GM12878 (cell line): Measurements from ENCODE around the gene AGAP1. TPM values are rescaled to one million over a fixed set of nuclear protein-coding genes. Genes with fewer than 3 reads are reported as not detected.

Source experiments
- CBX5 ChIP-seq: sonication (generic); IDR thresholded peaks from 2 replicates; pipeline ENCODE4 v1.6.1; 2016; ENCODE audit warnings: low read depth, moderate library complexity, mild to moderate bottlenecking, inconsistent platforms
- DPF2 ChIP-seq: fragments of 450-650 bp; IDR thresholded peaks from 2 replicates; pipeline ENCODE4 v1.6.1; 2017; ENCODE audit warnings: mild to moderate bottlenecking
- EP300 ChIP-seq, 2 experiments: fragments of 150-350 bp in 1 of 2; IDR thresholded peaks; 2 replicates each; pipeline ENCODE4 v1.6.1; 2011 to 2012; ENCODE audit warnings: low read depth in 2 of 2, low read length in 2 of 2, borderline replicate concordance in 1 of 2, improper control_type of control experiment in 1 of 2, inconsistent platforms in 1 of 2; ENCODE audit not compliant: control insufficient read depth in 1 of 2
- FOXM1 ChIP-seq: IDR thresholded peaks from 2 replicates; pipeline ENCODE4 v1.6.1; 2012; ENCODE audit warnings: low read depth, mild to moderate bottlenecking, inconsistent platforms, low read length, moderate library complexity
- HCFC1 ChIP-seq: fragments of 150-350 bp; IDR thresholded peaks from 2 replicates; pipeline ENCODE4 v1.6.1; 2014; ENCODE audit warnings: low read length
- SMARCA5 ChIP-seq: fragments of 450-650 bp; IDR thresholded peaks from 2 replicates; pipeline ENCODE4 v1.6.1; 2017; ENCODE audit warnings: mild to moderate bottlenecking
- SUZ12 ChIP-seq: fragments of 200-600 bp; sonication (generic); IDR thresholded peaks from one replicate; pipeline ENCODE4 v1.6.1; 2018; ENCODE audit warnings: antibody characterized with exemption, mild to moderate bottlenecking; ENCODE audit not compliant: unreplicated experiment
- ZBED1 ChIP-seq: IDR thresholded peaks from 2 replicates; pipeline ENCODE4 v1.6.1; 2016; ENCODE audit warnings: borderline replicate concordance
- polyA plus RNA-seq, 11 experiments: library from polyadenylated mRNA; depleted of rRNA in 4 of 11; unstranded in 6 of 11; stranded (reverse) in 5 of 11; fragments of >200 nt; fragmentation: Nextera tagmentation in 4 of 11; fragmentation: Illumina TruSeq in 1 of 11; extraction: Ambion mirVana in 4 of 11; extraction: Trizol in 1 of 11; gene quantifications; 1 replicate in 1 of 11; 2 replicates in 10 of 11; pipeline versions ENCODE4 v1.2.1 to v1.2.3, GENCODE V29; 2011 to 2016; ENCODE audit warnings: inconsistent platforms in 2 of 11, missing spikeins in 2 of 11, low read depth in 1 of 11
- total RNA-seq, 4 experiments: library from RNA; depleted of rRNA in 3 of 4; stranded (reverse); fragments of >200 nt in 3 of 4; fragmentation: Illumina TruSeq in 1 of 4; extraction: Trizol in 1 of 4; gene quantifications; 2 replicates each; pipeline versions ENCODE4 v1.2.1 to v1.2.3, GENCODE V29; 2013 to 2021
- TF ChIP-seq, protein P1 (sequence below): IDR thresholded peaks from 2 replicates; pipeline ENCODE4 v1.6.1; 2011; ENCODE audit warnings: borderline replicate concordance, low read depth, mild to moderate bottlenecking, moderate library complexity, low read length; ENCODE audit not compliant: insufficient read depth, poor library complexity, severe bottlenecking
- TF ChIP-seq, protein P2 (sequence below): fragments of 450-650 bp; IDR thresholded peaks from 2 replicates; pipeline ENCODE4 v1.6.1; 2017; ENCODE audit warnings: antibody characterized with exemption, mild to moderate bottlenecking, moderate library complexity
- TF ChIP-seq, protein P3 (sequence below): fragments of 450-650 bp; IDR thresholded peaks from 2 replicates; pipeline ENCODE4 v1.6.1; 2018; ENCODE audit warnings: mild to moderate bottlenecking, low read depth, moderate library complexity; ENCODE audit not compliant: partially characterized antibody

AGAP1 gene
- total and polyA plus RNA-seq, 10 of the 15 experiments (the other 5 are each of a cell fraction or from before 2014, with no cell fraction given): 0.05 to 0.15 (median 0.06) TPM; not detected in 7

DNA sequence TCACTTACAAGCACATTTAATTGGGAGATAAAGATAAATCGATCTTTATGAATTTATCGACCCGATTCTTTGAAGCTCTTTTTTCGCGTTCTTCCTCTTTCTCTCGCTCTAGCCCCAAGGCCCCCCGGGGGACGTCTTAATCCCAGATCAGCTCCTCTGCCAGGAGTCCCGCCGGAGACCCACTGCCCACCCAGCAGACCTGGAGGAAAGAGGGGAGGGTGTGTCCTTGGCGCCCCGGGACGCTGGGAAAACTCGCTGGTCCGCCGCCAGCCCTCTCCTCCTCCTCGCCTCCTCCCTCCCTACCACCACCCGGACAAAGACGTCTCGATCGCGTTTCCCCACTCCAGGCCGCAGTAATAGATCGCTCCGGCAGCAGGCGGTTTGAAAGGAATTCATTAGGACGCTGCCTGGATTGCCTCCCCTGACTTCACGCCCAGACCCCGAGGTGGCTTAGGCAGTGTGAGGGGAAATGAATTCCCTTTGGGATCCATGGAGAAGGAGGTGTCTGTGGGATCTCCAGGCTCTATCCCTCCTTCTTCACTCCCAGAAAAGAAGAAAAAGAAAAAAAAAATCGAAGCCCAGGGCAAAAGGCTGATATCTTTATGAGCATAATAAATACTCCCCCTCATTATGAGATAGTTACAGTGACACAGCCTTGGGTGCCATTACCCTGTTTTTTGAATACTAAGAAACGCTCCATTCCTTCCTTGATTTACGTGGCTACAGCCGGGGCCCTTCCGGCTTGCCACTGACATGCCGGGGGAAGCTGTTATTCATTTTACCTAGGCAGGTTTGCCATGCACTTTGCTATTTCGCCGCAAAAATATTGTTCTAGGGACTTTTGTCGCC, 676.1 kb downstream of the AGAP1 start (continued):
- no peak for TF ChIP-seq EP300 (IDR thresholded peaks at IDR 0.05; ENCODE audit: borderline replicate concordance in 1 of 2, control insufficient read depth in 1 of 2, low read depth in 2 of 2, low read length in 2 of 2)
- TF ChIP-seq FOXM1: no peak
- no peak for TF ChIP-seq ZBED1
- no peak for TF ChIP-seq DPF2
- TF ChIP-seq, protein P1, sequence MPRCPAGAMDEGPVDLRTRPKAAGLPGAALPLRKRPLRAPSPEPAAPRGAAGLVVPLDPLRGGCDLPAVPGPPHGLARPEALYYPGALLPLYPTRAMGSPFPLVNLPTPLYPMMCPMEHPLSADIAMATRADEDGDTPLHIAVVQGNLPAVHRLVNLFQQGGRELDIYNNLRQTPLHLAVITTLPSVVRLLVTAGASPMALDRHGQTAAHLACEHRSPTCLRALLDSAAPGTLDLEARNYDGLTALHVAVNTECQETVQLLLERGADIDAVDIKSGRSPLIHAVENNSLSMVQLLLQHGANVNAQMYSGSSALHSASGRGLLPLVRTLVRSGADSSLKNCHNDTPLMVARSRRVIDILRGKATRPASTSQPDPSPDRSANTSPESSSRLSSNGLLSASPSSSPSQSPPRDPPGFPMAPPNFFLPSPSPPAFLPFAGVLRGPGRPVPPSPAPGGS: no peak
- TF ChIP-seq HCFC1: no peak
- TF ChIP-seq SUZ12: no peak
- TF ChIP-seq CBX5: no peak
- TF ChIP-seq SMARCA5: no peak
- TF ChIP-seq, protein P2, sequence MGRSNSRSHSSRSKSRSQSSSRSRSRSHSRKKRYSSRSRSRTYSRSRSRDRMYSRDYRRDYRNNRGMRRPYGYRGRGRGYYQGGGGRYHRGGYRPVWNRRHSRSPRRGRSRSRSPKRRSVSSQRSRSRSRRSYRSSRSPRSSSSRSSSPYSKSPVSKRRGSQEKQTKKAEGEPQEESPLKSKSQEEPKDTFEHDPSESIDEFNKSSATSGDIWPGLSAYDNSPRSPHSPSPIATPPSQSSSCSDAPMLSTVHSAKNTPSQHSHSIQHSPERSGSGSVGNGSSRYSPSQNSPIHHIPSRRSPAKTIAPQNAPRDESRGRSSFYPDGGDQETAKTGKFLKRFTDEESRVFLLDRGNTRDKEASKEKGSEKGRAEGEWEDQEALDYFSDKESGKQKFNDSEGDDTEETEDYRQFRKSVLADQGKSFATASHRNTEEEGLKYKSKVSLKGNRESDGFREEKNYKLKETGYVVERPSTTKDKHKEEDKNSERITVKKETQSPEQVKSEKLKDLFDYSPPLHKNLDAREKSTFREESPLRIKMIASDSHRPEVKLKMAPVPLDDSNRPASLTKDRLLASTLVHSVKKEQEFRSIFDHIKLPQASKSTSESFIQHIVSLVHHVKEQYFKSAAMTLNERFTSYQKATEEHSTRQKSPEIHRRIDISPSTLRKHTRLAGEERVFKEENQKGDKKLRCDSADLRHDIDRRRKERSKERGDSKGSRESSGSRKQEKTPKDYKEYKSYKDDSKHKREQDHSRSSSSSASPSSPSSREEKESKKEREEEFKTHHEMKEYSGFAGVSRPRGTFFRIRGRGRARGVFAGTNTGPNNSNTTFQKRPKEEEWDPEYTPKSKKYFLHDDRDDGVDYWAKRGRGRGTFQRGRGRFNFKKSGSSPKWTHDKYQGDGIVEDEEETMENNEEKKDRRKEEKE: no peak
- TF ChIP-seq, protein P3, sequence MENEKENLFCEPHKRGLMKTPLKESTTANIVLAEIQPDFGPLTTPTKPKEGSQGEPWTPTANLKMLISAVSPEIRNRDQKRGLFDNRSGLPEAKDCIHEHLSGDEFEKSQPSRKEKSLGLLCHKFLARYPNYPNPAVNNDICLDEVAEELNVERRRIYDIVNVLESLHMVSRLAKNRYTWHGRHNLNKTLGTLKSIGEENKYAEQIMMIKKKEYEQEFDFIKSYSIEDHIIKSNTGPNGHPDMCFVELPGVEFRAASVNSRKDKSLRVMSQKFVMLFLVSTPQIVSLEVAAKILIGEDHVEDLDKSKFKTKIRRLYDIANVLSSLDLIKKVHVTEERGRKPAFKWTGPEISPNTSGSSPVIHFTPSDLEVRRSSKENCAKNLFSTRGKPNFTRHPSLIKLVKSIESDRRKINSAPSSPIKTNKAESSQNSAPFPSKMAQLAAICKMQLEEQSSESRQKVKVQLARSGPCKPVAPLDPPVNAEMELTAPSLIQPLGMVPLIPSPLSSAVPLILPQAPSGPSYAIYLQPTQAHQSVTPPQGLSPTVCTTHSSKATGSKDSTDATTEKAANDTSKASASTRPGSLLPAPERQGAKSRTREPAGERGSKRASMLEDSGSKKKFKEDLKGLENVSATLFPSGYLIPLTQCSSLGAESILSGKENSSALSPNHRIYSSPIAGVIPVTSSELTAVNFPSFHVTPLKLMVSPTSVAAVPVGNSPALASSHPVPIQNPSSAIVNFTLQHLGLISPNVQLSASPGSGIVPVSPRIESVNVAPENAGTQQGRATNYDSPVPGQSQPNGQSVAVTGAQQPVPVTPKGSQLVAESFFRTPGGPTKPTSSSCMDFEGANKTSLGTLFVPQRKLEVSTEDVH: no peak
